Occipital lobe (tissue), 2 donors: Measurements from ENCODE around the gene GMDS. TPM values are rescaled to one million over a fixed set of nuclear protein-coding genes. Genes with fewer than 3 reads are reported as not detected.

Experiments
- DNase-seq: peaks from one replicate; lab custom pipeline; 2025; lab: John Stamatoyannopoulos, UW
- total RNA-seq: library from RNA; depleted of rRNA; stranded (reverse); fragments of >200 nt; gene quantifications from one replicate; pipeline ENCODE4 v1.2.3, GENCODE V29; 2014

Gene GMDS
- total RNA-seq, 1 donor from 2014 or later = 6.1 TPM

GRCh38 chr6:1577896-1578745 lies 667.3 kb downstream of the GMDS start:
- DNase-seq = no peak

- no peak for DNase-seq
Measured at GRCh38 chr6:1577146-1577680, 668.2 kb downstream of the GMDS start.

GRCh38 chr6:1576711-1577110 lies 668.7 kb downstream of the GMDS start:
- DNase-seq = no peak

GRCh38 chr6:1576166-1576565 lies 669.2 kb downstream of the GMDS start:
- DNase-seq = no peak

- peak; percentile 9 for DNase-seq
Measured at GRCh38 chr6:1575210-1576041, 670.0 kb downstream of the GMDS start.

GRCh38 chr6:1574890-1575209 lies 670.6 kb downstream of the GMDS start:
- no peak for DNase-seq

- DNase-seq = no peak
Measured at GRCh38 chr6:1574083-1574761, 671.2 kb downstream of the GMDS start.
